Measurements from ENCODE around the gene TENM4.

The TENM4 gene

GRCh38 chr11:78833237-78833636 is 607.6 kb downstream of the TENM4 start:
- H3K4me1 ChIP-seq (ENCODE audit: control insufficient read depth, low read length), result no peaks in the 10 kb centered on the region
- H3K79me2 ChIP-seq (ENCODE audit: control insufficient read depth, low read length), result no peaks in the 10 kb centered on the region
- TF ChIP-seq, protein P1, sequence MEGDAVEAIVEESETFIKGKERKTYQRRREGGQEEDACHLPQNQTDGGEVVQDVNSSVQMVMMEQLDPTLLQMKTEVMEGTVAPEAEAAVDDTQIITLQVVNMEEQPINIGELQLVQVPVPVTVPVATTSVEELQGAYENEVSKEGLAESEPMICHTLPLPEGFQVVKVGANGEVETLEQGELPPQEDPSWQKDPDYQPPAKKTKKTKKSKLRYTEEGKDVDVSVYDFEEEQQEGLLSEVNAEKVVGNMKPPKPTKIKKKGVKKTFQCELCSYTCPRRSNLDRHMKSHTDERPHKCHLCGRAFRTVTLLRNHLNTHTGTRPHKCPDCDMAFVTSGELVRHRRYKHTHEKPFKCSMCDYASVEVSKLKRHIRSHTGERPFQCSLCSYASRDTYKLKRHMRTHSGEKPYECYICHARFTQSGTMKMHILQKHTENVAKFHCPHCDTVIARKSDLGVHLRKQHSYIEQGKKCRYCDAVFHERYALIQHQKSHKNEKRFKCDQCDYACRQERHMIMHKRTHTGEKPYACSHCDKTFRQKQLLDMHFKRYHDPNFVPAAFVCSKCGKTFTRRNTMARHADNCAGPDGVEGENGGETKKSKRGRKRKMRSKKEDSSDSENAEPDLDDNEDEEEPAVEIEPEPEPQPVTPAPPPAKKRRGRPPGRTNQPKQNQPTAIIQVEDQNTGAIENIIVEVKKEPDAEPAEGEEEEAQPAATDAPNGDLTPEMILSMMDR (IDR thresholded peaks at IDR 0.05; ENCODE audit: low read depth, low read length, poor library complexity, severe bottlenecking), result no peak
- TF ChIP-seq EZH2phosphoT487 (IDR thresholded peaks at IDR 0.05; ENCODE audit: borderline replicate concordance, low read length), result no peak
- H3K9me2 ChIP-seq (replicated peaks; ENCODE audit: control insufficient read depth, low read length), result no peaks in the 10 kb centered on the region
- no peaks in the 10 kb centered on the region for H3F3A ChIP-seq (ENCODE audit: control insufficient read depth, insufficient read depth)
- no peak overlapping the region for H3K27ac ChIP-seq (ENCODE audit: low read depth, low read length)
- H3K4me2 ChIP-seq (ENCODE audit: low read length), result no peak overlapping the region
- no peaks in the 10 kb centered on the region for H4K20me1 ChIP-seq (ENCODE audit: control insufficient read depth, insufficient read depth, low read depth, low read length)
- no peaks in the 10 kb centered on the region for H3K9me3 ChIP-seq (ENCODE audit: control insufficient read depth, insufficient read depth, low read length)
- no peak overlapping the region for H3K4me3 ChIP-seq (ENCODE audit: low read length)
- no peaks in the 10 kb centered on the region; the same call in 1 of the 2 replicates for H3K27me3 ChIP-seq (ENCODE audit: control insufficient read depth, low read length)
- H3K36me3 ChIP-seq (ENCODE audit: control insufficient read depth, low read length), result no peaks in the 10 kb centered on the region

GRCh38 chr11:78832226-78832947 is 608.4 kb downstream of the TENM4 start:
- TF ChIP-seq, protein P1 (IDR thresholded peaks at IDR 0.05; ENCODE audit: low read depth, low read length, poor library complexity, severe bottlenecking), result no peak
- TF ChIP-seq EZH2phosphoT487 (IDR thresholded peaks at IDR 0.05; ENCODE audit: borderline replicate concordance, low read length), result no peak
- Histone ChIP-seq H4K20me1 (ENCODE audit: control insufficient read depth, insufficient read depth, low read depth, low read length) (no peaks in the 10 kb centered on the region), H3K9me3 (ENCODE audit: control insufficient read depth, insufficient read depth, low read length) (no peaks in the 10 kb centered on the region), H3K4me1 (ENCODE audit: control insufficient read depth, low read length) (no peaks in the 10 kb centered on the region), H3K36me3 (ENCODE audit: control insufficient read depth, low read length) (no peaks in the 10 kb centered on the region), H3F3A (ENCODE audit: control insufficient read depth, insufficient read depth) (no peaks in the 10 kb centered on the region), H3K79me2 (ENCODE audit: control insufficient read depth, low read length) (no peaks in the 10 kb centered on the region), H3K27ac (ENCODE audit: low read depth, low read length) (no peak overlapping the region), H3K4me2 (ENCODE audit: low read length) (no peak overlapping the region), H3K9me2 (replicated peaks; ENCODE audit: control insufficient read depth, low read length) (no peaks in the 10 kb centered on the region), H3K27me3 (ENCODE audit: control insufficient read depth, low read length) (no peaks in the 10 kb centered on the region; the same call in 1 of the 2 replicates), H3K4me3 (ENCODE audit: low read length) (no peak overlapping the region)

DNA sequence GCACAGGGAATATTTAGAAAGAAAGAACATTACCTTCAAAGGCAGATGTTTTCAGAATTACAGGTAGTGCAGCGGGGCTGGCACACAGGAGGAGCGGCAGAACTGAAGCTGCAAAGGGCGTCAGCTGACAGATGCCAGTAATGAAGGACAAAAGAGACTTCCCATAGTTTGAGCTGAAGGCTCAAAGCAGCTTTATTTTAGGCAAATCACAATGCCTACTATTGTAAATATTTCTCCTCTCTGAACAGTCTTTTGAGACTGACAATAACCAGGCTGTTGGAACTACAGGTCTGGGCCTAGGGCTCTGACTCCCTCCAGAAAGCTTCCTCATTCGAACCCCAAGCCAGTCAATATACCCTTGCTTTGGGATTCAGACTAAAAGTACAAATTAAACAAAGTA is 609.3 kb downstream of the TENM4 start:
- H3K4me2 ChIP-seq (ENCODE audit: low read length), result no peak overlapping the region
- H3K79me2 ChIP-seq (ENCODE audit: control insufficient read depth, low read length), result no peaks in the 10 kb centered on the region
- H4K20me1 ChIP-seq (ENCODE audit: control insufficient read depth, insufficient read depth, low read depth, low read length), result no peaks in the 10 kb centered on the region
- no peaks in the 10 kb centered on the region for H3K9me3 ChIP-seq (ENCODE audit: control insufficient read depth, insufficient read depth, low read length)
- no peaks in the 10 kb centered on the region for H3K4me1 ChIP-seq (ENCODE audit: control insufficient read depth, low read length)
- TF ChIP-seq, protein P1 (IDR thresholded peaks at IDR 0.05; ENCODE audit: low read depth, low read length, poor library complexity, severe bottlenecking), result no peak
- TF ChIP-seq EZH2phosphoT487 (IDR thresholded peaks at IDR 0.05; ENCODE audit: borderline replicate concordance, low read length), result no peak
- H3F3A ChIP-seq (ENCODE audit: control insufficient read depth, insufficient read depth), result no peaks in the 10 kb centered on the region
- no peaks in the 10 kb centered on the region; the same call in 1 of the 2 replicates for H3K27me3 ChIP-seq (ENCODE audit: control insufficient read depth, low read length)
- H3K9me2 ChIP-seq (replicated peaks; ENCODE audit: control insufficient read depth, low read length), result no peaks in the 10 kb centered on the region
- no peak overlapping the region for H3K27ac ChIP-seq (ENCODE audit: low read depth, low read length)
- no peaks in the 10 kb centered on the region for H3K36me3 ChIP-seq (ENCODE audit: control insufficient read depth, low read length)
- no peak overlapping the region for H3K4me3 ChIP-seq (ENCODE audit: low read length)

Measured in DOHH2 (cell line).